Fibroblast of villous mesenchyme (primary cell): ENCODE measurements around the gene USP22. TPM values are rescaled to one million over a fixed set of nuclear protein-coding genes. Genes with fewer than 3 reads are reported as not detected.
A peak's percentile ranks its signal among the peaks of the same experiment; 100 is the strongest.

Experiments
- DNase-seq: peaks from one replicate; pipeline ENCODE4 v3.0.0-alpha.2; 2010; ENCODE audit warnings: low read depth
- H3K4me3 ChIP-seq: 2 replicates; pipeline ENCODE4 v1.5.1; 2011; ENCODE audit warnings: low read depth, mild to moderate bottlenecking, low read length
- total RNA-seq: library from RNA; depleted of rRNA; stranded (reverse); fragments of >200 nt; gene quantifications from 2 replicates; pipeline ENCODE4 v1.2.3, GENCODE V29; 2012
- TF ChIP-seq, protein P1 (sequence below): IDR thresholded peaks from 2 replicates; pipeline ENCODE4 v1.5.1; 2012; ENCODE audit warnings: low read depth, mild to moderate bottlenecking, low read length; ENCODE audit not compliant: insufficient read depth

USP22 gene
- total RNA-seq, 1 donor = 297 TPM

DNA sequence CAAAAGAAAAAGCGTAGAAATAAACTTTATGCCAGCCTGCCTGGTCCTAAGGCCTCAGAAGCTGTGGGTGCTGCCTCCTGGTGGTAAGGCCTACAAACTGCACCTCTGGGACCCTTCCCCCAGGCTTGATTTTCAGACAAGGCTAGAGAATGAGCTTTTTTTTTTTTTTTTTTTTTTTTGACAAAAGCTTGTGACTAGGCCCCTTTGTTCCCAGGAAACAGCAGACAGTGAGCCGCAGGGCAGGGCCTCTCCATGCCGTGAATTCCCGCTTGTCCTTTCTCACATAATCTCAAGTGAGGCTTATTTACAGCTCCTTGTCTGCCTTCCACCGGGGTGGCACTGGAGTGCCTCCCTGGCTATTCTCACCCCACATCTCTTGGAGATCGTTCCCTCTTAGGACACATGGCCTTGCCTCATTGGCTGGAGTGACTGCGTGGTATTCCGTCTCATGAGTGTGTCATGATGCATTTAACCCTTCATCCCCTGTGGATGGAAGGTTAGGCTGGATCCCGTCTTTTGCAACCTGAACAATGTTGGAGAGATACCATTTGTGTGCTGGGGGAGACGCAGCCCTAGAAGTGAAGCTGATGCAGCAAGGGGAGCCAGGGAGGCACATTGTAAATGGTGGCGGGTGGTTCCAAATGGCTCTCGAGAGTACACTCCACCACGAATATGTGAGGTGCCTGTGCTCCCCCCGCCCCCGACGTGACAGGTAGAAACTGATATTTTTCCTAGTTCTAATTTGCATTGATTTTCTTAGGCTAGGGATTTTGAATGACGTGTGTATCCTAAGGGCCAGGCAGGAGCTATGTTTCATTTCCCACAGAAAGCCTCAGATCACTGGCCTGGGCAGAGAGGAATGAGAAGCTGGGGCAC lies 49.6 kb downstream of the USP22 start:
- DNase-seq = peak; percentile 82
- no peak overlapping the region for H3K4me3 ChIP-seq
- TF ChIP-seq, protein P1, sequence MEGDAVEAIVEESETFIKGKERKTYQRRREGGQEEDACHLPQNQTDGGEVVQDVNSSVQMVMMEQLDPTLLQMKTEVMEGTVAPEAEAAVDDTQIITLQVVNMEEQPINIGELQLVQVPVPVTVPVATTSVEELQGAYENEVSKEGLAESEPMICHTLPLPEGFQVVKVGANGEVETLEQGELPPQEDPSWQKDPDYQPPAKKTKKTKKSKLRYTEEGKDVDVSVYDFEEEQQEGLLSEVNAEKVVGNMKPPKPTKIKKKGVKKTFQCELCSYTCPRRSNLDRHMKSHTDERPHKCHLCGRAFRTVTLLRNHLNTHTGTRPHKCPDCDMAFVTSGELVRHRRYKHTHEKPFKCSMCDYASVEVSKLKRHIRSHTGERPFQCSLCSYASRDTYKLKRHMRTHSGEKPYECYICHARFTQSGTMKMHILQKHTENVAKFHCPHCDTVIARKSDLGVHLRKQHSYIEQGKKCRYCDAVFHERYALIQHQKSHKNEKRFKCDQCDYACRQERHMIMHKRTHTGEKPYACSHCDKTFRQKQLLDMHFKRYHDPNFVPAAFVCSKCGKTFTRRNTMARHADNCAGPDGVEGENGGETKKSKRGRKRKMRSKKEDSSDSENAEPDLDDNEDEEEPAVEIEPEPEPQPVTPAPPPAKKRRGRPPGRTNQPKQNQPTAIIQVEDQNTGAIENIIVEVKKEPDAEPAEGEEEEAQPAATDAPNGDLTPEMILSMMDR = peak; percentile 96

DNA sequence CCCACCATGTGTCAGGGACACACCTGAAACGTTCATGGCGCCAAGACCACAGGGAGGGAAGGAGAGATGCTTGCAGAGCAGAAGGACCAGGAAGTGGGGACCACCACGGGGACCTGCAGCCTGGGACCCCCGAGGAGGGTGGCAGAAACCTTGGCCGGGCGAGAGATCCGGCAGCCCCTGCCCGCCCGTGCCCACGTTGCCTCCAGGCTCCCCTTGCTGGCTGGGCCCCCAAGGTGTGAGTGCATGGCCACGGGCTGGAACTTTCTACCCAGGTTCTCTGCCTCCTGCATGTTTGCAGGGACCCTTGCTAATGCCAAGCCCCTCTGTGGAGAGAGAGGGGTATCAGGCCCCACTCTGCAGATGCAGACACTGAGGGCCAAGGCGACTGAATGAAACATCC lies 50.4 kb downstream of the USP22 start:
- DNase-seq = no peak
- TF ChIP-seq, protein P1 = no peak

DNA sequence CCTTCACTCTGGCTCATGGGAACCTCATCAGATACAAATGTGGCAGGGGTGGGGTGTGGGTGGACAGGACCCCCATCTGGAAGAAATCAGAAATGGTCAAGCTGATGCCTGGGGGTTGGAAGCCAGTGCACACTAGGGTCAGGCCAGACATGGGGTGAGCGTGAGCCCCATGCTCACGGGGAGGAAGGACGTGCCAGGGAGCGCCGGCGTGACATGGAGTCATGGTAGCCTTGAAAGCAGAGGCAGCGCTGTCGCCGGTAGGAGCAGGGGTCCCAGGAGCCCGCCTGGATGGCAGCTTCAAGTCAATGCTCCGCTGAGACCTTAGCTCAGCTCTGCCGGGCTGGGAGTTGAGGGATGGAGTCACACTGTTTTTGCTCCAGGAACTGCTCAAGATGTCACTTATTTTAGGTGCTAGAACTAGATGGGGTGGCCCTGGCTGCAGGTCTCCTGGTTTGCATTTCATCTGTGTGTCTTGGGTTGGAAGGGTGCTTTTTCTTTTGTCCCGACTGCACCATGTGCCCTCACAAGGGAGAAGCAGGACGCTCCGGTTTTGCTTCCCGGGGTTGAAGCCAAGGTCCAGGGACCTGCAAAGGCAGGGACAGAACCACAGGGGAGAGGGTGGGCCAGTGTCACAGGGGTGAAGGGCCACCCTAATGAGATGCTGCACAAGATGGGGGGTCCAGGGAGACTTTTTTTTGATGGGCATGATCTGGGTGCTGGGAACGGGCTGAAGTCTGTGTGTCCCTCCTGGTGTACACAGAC lies 51.4 kb downstream of the USP22 start:
- no peak for DNase-seq
- TF ChIP-seq, protein P1 = no peak

More for the DNA sequence above, 50.4 kb downstream of the USP22 start:
- H3K4me3 ChIP-seq = no peak overlapping the region

DNA sequence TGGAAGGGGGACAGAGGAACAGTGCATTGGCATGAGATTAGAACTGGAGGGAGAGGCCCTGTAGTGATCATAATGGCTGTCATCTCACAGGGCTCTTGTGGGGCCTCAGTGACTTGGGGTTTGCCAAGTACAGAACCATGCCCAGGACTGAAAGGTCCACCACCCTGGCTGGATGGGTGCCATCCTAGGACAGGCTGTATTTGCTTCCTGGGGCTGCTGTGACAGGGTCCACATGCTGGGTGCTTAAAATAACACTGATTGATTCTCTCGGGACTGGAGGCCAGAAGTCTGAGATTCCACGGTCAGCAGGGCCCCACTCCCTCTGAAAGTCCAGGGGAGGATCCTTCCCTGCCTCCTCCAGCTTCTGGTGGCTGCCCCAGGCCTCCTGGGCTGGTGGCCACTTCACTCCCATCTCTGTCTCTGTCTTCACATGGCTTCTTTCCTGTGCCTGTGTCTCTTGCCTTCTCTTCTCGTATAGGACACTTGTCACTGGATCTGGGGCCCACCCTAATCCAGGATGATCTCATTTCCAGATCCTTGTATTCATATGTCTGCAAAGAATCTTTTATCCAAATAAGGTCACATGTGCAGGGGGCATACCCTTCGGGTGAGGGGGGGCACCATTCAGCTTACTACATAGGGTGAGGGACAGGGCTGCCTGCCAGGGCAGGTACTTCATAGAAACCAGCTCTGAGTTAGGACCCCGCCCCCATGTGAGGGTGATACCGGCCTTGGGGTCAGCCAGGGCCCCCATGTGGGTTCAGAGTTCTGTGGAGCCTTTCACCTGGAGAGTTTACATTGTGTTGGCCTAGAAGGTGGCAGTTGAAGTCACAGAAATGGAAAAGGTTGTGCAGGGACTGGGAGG lies 52.6 kb downstream of the USP22 start:
- TF ChIP-seq, protein P1 = no peak
- DNase-seq = no peak
- H3K4me3 ChIP-seq = no peak overlapping the region

More for the DNA sequence above, 51.4 kb downstream of the USP22 start:
- H3K4me3 ChIP-seq = no peak overlapping the region

DNA sequence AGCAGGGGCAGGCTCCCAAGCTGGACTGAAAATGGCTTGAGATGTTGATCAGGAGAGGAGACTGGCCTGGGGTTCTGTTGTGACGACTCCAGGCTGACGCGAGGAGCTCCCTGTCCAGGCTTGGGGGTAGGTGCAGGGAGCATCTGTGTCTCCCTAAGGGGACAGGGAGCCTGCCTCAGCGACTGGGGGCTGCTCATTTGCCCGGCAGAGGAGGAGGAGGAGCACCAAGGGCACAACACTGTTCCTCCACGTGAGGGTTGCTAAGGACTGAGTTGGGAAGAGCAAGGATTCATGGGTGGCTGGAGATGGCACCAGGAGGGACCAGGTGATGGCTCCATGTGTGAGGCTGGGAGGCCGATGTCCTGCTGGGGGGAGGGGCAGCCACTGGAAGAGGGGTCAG lies 53.3 kb downstream of the USP22 start:
- TF ChIP-seq, protein P1 = no peak
- no peak overlapping the region for H3K4me3 ChIP-seq
- DNase-seq = no peak

DNA sequence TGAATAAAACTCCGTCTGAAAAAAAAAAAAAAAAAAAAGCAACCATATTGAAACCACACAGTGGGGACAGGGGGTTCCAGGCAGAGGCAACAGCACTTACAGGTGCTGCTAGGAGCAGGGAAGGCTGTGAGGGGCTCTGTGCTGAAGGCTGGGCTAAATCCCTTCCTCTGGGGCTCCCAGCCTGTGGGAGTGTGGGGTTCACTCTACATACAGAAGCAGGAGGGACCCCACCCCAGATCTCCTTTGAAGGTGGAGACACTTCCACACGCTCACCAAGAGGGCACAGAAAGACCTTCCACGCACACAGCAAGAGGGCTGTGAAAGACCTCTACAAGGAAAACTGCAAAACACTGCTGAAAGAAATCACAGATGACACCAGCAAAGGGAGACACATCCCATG lies 53.9 kb downstream of the USP22 start:
- TF ChIP-seq, protein P1 = no peak
- no peak for DNase-seq
- no peak overlapping the region for H3K4me3 ChIP-seq
